Measurements from ENCODE around the gene KIF21B. TPM values are rescaled to one million over a fixed set of nuclear protein-coding genes. Genes with fewer than 3 reads are reported as not detected.

Gene KIF21B
- total and polyA plus RNA-seq, 9 of the 15 experiments (the other 6 are each of a cell fraction or from before 2014, with no cell fraction given) = 0.46 to 13.4 (median 5.9) TPM

- ATAC-seq (peak; percentile 26), DNase-seq (ENCODE audit: extremely low read depth in 1 of 4, low spot score in 3 of 4) (peak; percentile 49 to 61 (median 55)), FAIRE-seq (no peak)
- WGBS (ENCODE audit: insufficient coverage, low coverage, missing lambda C conversion rate) = 21% methylated on average over 4 of the region's 4 CpGs
- Histone ChIP-seq H3K4me2 (ENCODE audit: insufficient read depth, low read length) (peak overlapping the region; percentile 29; the same call in 1 of the 2 replicates), H3K36me3 (ENCODE audit: control insufficient read depth, insufficient read depth, low read length) (no peaks in the 10 kb centered on the region), H3K79me2 (ENCODE audit: control insufficient read depth, insufficient read depth, low read length) (no peaks in the 10 kb centered on the region; the same call in 2 of the 3 replicates), H2AFZ (ENCODE audit: low read depth, low read length) (peak overlapping the region; percentile 33; the same call in 1 of the 2 replicates), H3K4me1 (replicated peaks in 1 of 2; ENCODE audit: control insufficient read depth in 2 of 2, insufficient read depth in 2 of 2, low read length in 2 of 2) (peaks cover 41 to 54% of the 10 kb centered on the region in 2 experiments), H3K9ac (ENCODE audit: insufficient read depth in 1 of 2, low read depth in 2 of 2, low read length in 2 of 2) (peak overlapping the region in 1 of 2 experiments; percentile 38; a peak in 2 of 4 replicates), H3K27ac (ENCODE audit: extremely low read depth, low read depth, low read length) (no peak overlapping the region), H3K9me1 (ENCODE audit: control insufficient read depth, insufficient read depth, low read length) (no peaks in the 10 kb centered on the region), H3K9me3 (replicated peaks; ENCODE audit: control insufficient read depth, insufficient read depth, low read depth, low read length) (no peaks in the 10 kb centered on the region), H4K20me1 (replicated peaks; ENCODE audit: control insufficient read depth, insufficient read depth, low read length) (no peaks in the 10 kb centered on the region), H3K4me3 (no peak overlapping the region), H3K27me3 (ENCODE audit: control insufficient read depth in 2 of 2, insufficient read depth in 2 of 2, low read length in 2 of 2) (no peaks in the 10 kb centered on the region)
- intact Hi-C loops (cut with micrococcal nuclease) = no loop called here
- no TSS peak for BruUV-seq (replicated peaks)
- in situ Hi-C loops (cut with MboI) = no loop called here
- POLR2A ChIA-PET = no interaction called here
- CTCF ChIA-PET (ENCODE audit: low intra/inter-chr PET ratio) = no interaction called here
- no peak for TF ChIP-seq HDGF (IDR thresholded peaks at IDR 0.05)
- no peak for TF ChIP-seq ZKSCAN1 (IDR thresholded peaks at IDR 0.05; ENCODE audit: low read depth, low read length)
- TF ChIP-seq PKNOX1 (IDR thresholded peaks at IDR 0.05) = peak; percentile 27; the same call in 1 of the 2 replicates
- peak; percentile 81 for TF ChIP-seq MYNN (IDR thresholded peaks at IDR 0.05)
- no peak for TF ChIP-seq MYNN (CRISPR knock-in tag; IDR thresholded peaks at IDR 0.05)
- peak; percentile 49; the same call in 1 of the 2 replicates for TF ChIP-seq JUND (IDR thresholded peaks at IDR 0.05; ENCODE audit: borderline replicate concordance, low read depth, low read length)
- peak; percentile 68; the same call in 1 of the 3 replicates for TF ChIP-seq JUND (tag; IDR thresholded peaks at IDR 0.05; ENCODE audit: borderline replicate concordance, low read depth, low read length)
- 0 out of 2 replicates have a peak, but pooled peaks have one; percentile 14 for TF ChIP-seq JUN (IDR thresholded peaks at IDR 0.05; ENCODE audit: borderline replicate concordance, low read depth, low read length)
- no peak for TF ChIP-seq JUN (CRISPR knock-in tag; IDR thresholded peaks at IDR 0.05; ENCODE audit: borderline replicate concordance)
- TF ChIP-seq DPF2 (IDR thresholded peaks at IDR 0.05) = 0 out of 2 replicates have a peak, but pooled peaks have one; percentile 16
- 0 out of 2 replicates have a peak, but pooled peaks have one; percentile 26 for TF ChIP-seq CREB3 (tag; conservative IDR thresholded peaks at IDR 0.05; ENCODE audit: low read depth)
- no peak for TF ChIP-seq ZNF444 (CRISPR knock-in tag; IDR thresholded peaks at IDR 0.05)
- TF ChIP-seq CREM (IDR thresholded peaks at IDR 0.05; ENCODE audit: low read depth) = peak; percentile 46; the same call in 1 of the 2 replicates
- peak; percentile 76 for TF ChIP-seq ATF7 (IDR thresholded peaks at IDR 0.05)
- TF ChIP-seq TAF15 (IDR thresholded peaks at IDR 0.05; ENCODE audit: low read depth, low read length) = no peak
- TF ChIP-seq CTBP1 (IDR thresholded peaks at IDR 0.05; ENCODE audit: borderline replicate concordance) = peak; percentile 65; the same call in 1 of the 2 replicates
- no peak for TF ChIP-seq ZC3H11A (IDR thresholded peaks at IDR 0.05; ENCODE audit: low read depth, low read length)
- TF ChIP-seq HDAC6 (IDR thresholded peaks at IDR 0.05; ENCODE audit: low read depth, low read length) = no peak
- no peak for TF ChIP-seq PRDM10 (IDR thresholded peaks at IDR 0.05; ENCODE audit: partially characterized antibody)
- TF ChIP-seq ZNF197 (CRISPR knock-in tag; IDR thresholded peaks at IDR 0.05; ENCODE audit: low read depth) = no peak
These were observed 10.5 kb downstream of the KIF21B start for GRCh38 chr1:201013031-201013485.
